Measurements from ENCODE around the gene TRIM72. TPM values are rescaled to one million over a fixed set of nuclear protein-coding genes. Genes with fewer than 3 reads are reported as not detected.
"Not testable (repeated sequence)": the region's sequence is repeated elsewhere in the genome, so short reads cannot be mapped to it uniquely, and the experiment has no call there.

The TRIM72 gene
- total RNA-seq, 4 donors from 2014 or later, result not detected

DNA sequence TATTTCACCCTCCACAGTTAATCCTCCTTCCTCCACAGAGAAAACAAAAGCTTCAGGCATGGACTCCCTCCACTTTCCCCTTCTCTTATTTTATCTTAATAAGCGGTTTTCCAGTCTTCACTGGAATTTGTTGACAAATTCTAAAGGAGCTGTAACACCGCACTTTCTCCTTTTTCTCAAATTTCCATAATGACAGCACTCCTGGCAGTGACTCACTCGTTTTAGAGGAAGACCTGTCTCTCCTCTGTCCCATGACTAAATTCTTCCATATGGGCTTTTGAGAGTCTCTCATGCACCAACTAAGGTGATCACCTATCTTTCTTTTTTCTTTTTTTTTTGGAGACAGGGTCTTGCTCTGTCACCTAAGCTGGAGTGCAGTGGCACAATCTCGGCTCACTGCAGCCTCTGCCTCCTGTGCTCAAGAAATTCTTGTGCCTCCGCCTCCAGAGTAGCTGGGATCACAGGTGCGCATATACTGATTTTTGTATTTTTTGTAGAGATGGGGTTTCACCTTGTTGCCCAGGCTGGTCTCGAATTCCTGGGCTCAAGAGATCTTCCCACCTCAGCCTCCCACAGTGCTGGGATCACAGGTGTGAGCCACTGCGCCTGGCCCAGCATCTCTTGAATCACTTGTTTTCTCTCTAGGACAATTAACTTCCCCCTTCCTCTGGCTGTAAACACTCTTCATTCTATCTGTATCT lies 53.6 kb downstream of the TRIM72 start:
- no peak overlapping the region for H3K4me3 ChIP-seq
- no peak for DNase-seq
- peaks cover 0 to 11% (median 7%) of the 10 kb centered on the region in 4 donors for H3K4me1 ChIP-seq
- no peaks in the 10 kb centered on the region for H3K36me3 ChIP-seq
- H3K27ac ChIP-seq, result no peak overlapping the region
- H3K9me3 ChIP-seq, result no peaks in the 10 kb centered on the region
- H3K27me3 ChIP-seq, result no peaks in the 10 kb centered on the region
- TF ChIP-seq, protein P1, sequence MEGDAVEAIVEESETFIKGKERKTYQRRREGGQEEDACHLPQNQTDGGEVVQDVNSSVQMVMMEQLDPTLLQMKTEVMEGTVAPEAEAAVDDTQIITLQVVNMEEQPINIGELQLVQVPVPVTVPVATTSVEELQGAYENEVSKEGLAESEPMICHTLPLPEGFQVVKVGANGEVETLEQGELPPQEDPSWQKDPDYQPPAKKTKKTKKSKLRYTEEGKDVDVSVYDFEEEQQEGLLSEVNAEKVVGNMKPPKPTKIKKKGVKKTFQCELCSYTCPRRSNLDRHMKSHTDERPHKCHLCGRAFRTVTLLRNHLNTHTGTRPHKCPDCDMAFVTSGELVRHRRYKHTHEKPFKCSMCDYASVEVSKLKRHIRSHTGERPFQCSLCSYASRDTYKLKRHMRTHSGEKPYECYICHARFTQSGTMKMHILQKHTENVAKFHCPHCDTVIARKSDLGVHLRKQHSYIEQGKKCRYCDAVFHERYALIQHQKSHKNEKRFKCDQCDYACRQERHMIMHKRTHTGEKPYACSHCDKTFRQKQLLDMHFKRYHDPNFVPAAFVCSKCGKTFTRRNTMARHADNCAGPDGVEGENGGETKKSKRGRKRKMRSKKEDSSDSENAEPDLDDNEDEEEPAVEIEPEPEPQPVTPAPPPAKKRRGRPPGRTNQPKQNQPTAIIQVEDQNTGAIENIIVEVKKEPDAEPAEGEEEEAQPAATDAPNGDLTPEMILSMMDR (IDR thresholded peaks at IDR 0.05), result no peak
- TF ChIP-seq POLR2A (IDR thresholded peaks at IDR 0.05), result no peak

DNA sequence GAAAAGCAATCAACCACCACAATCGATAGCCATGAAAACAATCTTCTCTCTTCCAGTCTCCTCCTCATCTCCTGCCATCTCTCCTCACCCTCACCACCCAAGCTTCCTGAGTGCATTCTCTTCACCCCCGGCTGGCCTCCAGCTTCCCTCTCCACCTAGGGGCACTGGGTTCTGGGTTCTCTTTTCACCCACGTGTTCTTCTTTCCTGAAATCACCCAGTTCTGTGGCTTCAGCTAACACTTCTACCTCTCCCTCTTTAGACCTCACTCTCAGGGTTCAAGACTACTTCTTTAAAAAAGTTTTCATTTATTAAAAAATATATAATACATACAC lies 54.1 kb downstream of the TRIM72 start:
- no peak overlapping the region for H3K27ac ChIP-seq
- no peaks in the 10 kb centered on the region for H3K36me3 ChIP-seq
- no peaks in the 10 kb centered on the region for H3K9me3 ChIP-seq
- no peaks in the 10 kb centered on the region for H3K27me3 ChIP-seq
- no peak overlapping the region for H3K4me3 ChIP-seq
- TF ChIP-seq, protein P1 (IDR thresholded peaks at IDR 0.05), result no peak
- TF ChIP-seq POLR2A (IDR thresholded peaks at IDR 0.05), result no peak
- peaks cover 0 to 11% (median 7%) of the 10 kb centered on the region in 4 donors for H3K4me1 ChIP-seq
- DNase-seq, result no peak

DNA sequence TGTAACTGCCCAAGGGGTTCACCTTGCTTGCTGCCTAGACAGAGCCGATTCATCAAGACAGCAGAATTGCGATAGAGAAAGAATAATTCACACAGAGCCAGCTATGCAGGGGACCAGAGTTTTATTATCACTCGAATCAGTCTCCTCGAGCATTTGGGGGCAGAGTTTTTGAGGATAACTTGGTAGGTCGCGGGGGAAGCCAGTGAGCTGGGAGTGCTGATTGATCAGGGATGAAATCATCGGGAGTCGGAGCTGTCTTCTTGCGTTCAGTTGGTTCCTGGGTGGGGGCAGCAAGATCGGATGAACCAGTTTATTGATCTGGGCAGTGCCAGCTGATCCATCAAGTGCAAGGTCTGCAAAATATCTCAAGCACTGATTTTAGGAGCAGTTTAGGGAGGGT lies 55.0 kb downstream of the TRIM72 start:
- H3K27ac ChIP-seq, result no peak overlapping the region
- H3K36me3 ChIP-seq, result no peaks in the 10 kb centered on the region
- no peaks in the 10 kb centered on the region for H3K27me3 ChIP-seq
- peaks cover 0 to 11% (median 7%) of the 10 kb centered on the region in 4 donors for H3K4me1 ChIP-seq
- H3K4me3 ChIP-seq, result no peak overlapping the region
- TF ChIP-seq, protein P1 (IDR thresholded peaks at IDR 0.05), result no peak
- TF ChIP-seq POLR2A (IDR thresholded peaks at IDR 0.05), result no peak
- H3K9me3 ChIP-seq, result no peaks in the 10 kb centered on the region
- no peak for DNase-seq

DNA sequence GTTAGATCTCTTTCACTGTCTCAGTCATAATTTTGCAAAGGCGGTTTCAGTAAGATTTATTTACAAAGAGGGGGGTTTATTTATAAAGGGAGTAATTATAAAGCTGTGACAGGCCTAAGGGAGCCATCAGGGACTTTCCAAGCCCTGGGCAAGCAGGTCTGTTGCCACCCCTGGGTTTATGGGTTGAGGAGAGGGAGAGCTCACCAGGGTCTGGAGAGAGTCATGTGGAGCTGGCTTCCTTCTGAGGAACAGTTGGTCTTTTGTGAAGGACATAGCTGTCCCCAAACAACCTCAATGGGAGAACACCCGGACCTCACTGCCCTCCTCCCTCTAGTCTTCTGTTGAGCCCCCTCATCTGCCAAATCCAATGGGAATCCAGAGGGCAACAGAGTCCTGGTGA lies 55.6 kb downstream of the TRIM72 start:
- no peaks in the 10 kb centered on the region for H3K9me3 ChIP-seq
- no peak for DNase-seq
- no peaks in the 10 kb centered on the region for H3K27me3 ChIP-seq
- TF ChIP-seq, protein P1 (IDR thresholded peaks at IDR 0.05), result no peak
- TF ChIP-seq POLR2A (IDR thresholded peaks at IDR 0.05), result no peak
- H3K27ac ChIP-seq, result no peak overlapping the region
- H3K4me1 ChIP-seq, result peaks cover 0 to 11% (median 7%) of the 10 kb centered on the region in 4 donors
- H3K36me3 ChIP-seq, result no peaks in the 10 kb centered on the region
- H3K4me3 ChIP-seq, result no peak overlapping the region

DNA sequence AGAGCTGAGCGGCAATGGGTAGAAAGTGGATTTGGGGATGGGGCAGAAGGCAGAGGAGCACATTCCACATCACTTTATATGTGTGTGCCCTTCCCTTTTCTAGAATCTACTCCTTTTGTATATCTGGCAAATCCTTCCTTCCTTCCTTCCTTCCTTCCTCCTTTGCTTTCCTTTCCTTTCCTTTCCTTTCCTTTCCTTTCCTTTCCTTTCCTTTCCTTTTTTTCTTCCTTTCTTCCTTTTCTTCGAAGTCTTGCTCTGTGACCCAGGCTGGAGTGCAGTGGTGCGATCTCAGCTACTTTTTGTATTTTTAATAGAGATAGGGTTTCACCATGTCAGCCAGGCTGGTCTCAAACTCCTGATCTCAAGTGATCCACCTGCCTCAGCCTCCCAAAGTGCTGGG lies 56.1 kb downstream of the TRIM72 start:
- not testable (repeated sequence) for H3K27ac ChIP-seq, H3K9me3 ChIP-seq, H3K27me3 ChIP-seq, H3K36me3 ChIP-seq, H3K4me1 ChIP-seq, H3K4me3 ChIP-seq, DNase-seq

DNA sequence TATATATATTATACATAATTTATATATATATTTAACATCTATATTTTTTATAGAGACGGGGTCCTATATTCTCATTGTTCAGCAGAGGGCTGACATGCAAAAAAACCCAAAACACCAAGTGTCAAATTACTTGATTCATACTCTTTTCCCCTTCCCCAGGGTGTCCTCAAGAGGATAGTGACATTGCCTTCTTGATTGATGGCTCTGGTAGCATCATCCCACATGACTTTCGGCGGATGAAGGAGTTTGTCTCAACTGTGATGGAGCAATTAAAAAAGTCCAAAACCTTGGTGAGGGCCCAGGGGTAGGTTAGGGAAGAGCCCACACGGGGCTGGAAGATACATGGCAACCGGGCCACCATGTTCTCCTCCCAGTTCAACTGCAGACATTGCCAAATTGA lies 56.9 kb downstream of the TRIM72 start:
- no peak for DNase-seq
- TF ChIP-seq POLR2A (IDR thresholded peaks at IDR 0.05), result no peak
- TF ChIP-seq, protein P1 (IDR thresholded peaks at IDR 0.05), result no peak
- Histone ChIP-seq H3K9me3 (no peaks in the 10 kb centered on the region), H3K4me1 (peaks cover 0 to 2% (median under 1%) of the 10 kb centered on the region in 4 donors), H3K4me3 (no peak overlapping the region), H3K27me3 (no peaks in the 10 kb centered on the region), H3K36me3 (no peaks in the 10 kb centered on the region), H3K27ac (no peak overlapping the region)

All from Peyer's patch (tissue), 4 donors.